ENCODE data around the gene EMD.

The EMD gene

DNA sequence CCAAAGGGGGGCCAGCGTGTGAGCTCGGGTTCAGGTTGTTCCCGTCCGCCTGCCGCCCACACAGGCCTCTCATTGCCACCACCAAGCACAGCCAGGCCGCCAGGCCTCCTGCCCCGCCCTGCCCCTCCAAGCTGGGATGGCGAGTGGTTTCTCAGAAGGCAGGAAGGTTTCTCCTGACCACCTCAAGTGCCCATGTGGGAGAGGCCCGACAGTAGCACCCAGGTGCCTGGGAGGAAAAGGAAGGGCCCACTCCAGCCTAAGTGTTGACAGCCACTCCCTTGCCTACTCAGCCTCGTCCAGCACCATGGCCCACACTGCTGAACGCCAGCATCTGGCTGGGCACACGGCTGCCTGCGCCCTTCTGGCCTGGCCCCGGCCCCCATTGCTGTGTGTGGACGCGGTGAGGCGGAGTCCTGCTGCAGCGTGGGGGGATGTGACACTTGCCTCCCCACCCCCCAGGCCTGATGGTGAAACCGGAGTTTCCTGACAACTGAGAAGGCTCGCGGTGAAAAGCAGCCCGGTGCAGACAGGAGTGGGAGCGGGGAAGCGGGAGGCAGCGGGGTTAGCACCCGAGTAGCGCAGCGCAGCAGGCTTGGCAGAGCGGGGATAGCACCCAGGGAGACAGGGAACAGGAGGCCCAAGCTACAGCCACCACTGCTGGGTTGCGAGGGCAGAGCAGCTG lies 23.9 kb upstream of the EMD start:
- FAIRE-seq (no peak), DNase-seq (ENCODE audit: insufficient read length, low spot score) (no peak)

DNA sequence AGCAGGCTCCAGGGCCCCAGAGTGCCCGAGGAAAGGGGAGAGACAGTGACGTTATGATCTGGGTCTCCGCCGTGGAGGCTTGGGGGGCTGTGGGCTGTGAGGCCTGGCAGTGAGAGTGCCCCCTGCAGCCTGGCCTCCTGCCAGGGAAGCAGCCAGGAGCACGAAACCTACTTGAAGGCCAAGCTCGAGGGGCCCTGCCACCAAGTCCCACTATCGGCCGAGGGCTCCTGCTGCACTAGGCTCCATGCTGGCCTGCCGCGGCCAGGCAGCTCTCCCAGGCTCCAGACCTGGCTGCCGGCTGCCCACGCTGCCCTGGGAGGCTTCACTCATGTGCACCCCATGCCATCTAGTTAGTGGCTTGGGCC lies 23.3 kb upstream of the EMD start:
- FAIRE-seq (no peak), DNase-seq (ENCODE audit: insufficient read length, low spot score) (no peak)

DNA sequence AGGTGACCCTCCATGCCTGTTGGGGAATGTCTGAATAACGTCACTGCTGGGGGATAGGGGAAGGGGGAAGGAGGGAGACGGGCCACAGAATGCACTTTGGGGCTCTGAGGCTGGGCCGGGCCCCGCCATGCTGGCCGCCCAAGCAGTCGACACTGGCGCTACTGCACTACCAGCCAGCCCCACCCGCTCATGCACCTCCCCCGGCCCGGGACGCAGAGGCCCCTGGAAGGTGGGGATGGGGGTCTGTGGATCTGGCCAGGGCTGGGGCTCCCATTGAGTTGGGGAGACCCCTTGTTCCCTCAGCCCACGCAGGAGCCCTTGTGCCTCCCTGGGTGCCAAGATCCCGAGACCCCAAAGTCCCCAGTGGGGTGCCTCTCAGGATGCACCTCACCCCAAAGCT lies 22.5 kb upstream of the EMD start:
- DNase-seq (ENCODE audit: insufficient read length, low spot score): no peak
- no peak for FAIRE-seq

DNA sequence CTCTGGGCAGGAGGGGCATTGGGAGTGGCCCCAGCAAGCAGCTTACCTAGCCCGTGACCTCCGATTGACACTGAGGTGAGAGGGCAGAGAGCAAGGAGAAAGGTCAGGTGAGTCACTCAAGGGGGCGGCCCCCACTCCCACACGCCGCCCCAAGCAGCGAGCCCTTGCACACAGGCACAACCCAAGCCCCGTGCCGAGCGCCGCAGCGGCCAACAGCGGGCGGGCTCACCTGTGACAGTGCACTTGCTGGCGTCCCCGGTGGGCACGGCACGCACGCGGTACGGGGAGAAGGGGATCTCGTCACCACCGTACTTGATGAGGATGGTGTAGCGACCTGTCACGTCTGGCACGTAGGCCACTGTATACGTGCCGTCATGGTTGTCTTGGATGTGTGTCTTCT lies 21.9 kb upstream of the EMD start:
- DNase-seq (ENCODE audit: insufficient read length, low spot score): no peak

DNA sequence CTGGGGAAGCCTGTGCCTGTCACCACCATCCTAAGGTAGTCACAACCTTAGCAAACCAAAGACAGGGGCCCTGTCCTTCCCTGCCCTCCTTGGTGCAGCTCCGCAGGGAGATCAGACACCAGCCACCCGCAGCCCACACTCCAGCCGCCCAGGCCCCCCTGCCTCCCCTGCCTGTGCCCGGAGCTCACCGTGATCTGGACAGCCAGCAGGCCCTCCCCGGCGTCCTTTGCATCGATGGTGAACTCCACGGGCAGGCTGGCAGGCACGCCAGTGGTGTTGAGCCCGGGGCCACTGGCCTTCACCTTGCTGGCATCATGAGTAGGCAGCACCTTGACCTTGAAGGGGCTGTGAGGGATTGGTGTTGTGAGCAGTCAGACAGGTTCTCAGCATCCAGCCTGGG lies 21.1 kb upstream of the EMD start:
- FAIRE-seq (no peak), DNase-seq (ENCODE audit: insufficient read length, low spot score) (no peak)

More for the DNA sequence above, 21.9 kb upstream of the EMD start:
- FAIRE-seq: no peak

DNA sequence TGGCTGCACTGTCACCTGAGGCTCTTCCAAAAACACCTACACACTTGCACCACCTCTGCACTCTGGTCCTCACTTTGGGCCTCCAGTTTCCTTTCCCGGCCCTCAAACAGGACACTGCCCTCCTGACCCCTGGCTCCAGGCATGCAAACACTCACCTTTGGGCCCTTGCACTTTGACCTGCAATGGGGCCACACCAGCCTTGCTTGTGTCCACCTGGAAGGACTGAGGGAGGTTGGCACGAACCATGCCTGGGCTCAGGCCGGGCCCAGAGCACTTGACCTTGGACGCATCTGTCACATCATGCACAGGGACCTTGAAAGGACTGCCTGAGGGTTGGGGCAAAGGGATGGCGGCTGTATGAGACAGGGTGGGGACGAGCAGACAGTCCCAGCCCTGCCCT lies 20.3 kb upstream of the EMD start:
- no peak for FAIRE-seq
- no peak for DNase-seq (ENCODE audit: insufficient read length, low spot score)

DNA sequence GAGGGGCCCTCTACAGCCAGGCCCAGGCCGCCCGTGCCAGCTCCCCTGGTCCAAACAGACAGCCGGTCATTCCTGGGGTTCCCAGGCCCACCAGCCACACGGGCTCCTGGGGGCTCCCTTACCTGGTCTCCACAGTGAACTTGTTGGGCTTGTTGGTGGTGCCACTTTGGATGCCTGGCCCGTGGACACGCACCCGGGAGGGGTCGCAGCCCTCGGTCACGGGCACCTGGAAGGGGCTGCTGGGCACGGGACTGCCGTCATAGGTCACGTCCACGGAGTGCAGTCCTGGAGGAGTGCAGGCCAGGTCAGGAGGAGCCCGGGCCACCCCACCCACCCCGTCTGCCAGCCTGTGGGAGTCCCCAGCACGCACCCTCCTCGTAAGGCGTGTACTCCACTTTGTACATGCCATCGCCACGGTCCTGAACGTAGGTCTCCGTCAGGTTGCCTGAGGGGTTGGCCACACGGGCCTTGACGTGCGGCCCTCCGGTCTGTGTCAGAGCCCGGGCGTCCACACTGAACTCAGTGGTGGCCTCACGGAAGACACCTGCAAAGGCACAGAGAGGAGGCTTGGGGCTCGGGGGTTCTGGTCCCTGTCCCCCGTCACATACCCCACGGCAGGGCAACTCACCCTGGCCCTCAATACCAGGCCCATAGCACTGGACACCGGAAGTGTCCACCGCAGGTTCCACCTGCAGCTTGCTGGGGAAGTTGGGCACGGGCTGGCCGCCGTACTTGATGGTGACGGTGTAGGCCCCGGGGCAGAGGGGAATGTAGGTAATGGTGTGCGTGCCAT lies 19.5 kb upstream of the EMD start:
- FAIRE-seq (no peak), DNase-seq (ENCODE audit: insufficient read length, low spot score) (no peak)

DNA sequence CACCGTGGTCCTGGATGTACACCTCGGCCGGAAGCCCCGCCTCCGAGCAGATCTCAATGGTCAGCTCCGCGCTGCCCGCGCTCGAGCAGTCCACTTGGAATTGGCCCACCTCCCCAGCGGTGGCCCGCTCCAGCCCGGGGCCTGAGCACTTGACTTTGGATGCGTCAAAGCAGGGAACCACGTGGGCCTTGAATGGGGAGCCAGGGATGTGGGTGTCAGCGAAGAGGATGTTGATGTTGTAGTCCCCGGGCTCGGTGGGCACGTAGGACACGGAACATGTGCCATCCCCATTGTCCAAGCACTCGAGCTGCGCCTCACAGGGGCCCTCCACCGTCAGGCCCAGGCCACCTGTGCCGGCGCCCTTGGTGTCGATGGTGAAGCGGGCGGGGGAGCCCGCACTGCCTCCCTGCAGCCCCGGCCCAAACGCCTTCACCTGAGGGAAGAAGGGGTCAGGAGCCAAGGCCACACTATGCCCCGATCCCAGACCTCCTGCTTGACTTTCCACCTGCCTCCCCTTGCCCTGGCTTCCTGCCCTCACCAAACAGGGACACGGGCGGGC lies 18.9 kb upstream of the EMD start:
- DNase-seq (ENCODE audit: insufficient read length, low spot score) (no peak), FAIRE-seq (no peak)

DNA sequence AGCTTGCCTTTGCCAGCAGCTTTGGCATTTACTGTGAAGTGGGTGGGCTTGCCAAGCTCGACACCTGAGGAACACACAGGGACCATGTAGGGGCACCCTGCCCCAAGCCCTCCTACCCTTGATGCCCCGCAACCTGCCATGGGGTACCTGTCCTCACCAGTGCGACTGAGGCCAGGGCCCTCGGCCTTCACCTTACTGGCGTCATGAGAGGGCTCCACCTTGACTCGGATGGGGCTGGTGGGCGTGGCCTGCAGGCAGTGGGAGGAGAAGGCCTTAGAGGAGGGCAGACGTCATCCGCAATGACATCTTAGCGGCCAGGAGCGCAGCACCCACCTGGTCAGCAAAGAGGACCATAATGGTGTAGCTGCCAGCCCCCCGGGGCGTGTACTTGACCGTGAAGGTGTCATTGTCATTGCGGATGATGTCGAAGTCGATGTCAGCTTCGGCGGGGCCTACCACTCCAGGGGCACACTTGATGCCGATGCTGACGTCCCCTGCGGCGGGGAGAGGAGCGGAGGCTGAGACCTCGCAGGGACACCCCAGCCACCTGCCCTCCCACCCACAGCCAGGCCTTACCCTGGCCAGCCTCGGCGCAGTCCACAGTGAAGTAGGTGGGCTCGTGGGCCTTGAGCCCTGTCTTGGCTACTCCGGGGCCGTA lies 16.9 kb upstream of the EMD start:
- DNase-seq (ENCODE audit: insufficient read length, low spot score): no peak
- FAIRE-seq: no peak

DNA sequence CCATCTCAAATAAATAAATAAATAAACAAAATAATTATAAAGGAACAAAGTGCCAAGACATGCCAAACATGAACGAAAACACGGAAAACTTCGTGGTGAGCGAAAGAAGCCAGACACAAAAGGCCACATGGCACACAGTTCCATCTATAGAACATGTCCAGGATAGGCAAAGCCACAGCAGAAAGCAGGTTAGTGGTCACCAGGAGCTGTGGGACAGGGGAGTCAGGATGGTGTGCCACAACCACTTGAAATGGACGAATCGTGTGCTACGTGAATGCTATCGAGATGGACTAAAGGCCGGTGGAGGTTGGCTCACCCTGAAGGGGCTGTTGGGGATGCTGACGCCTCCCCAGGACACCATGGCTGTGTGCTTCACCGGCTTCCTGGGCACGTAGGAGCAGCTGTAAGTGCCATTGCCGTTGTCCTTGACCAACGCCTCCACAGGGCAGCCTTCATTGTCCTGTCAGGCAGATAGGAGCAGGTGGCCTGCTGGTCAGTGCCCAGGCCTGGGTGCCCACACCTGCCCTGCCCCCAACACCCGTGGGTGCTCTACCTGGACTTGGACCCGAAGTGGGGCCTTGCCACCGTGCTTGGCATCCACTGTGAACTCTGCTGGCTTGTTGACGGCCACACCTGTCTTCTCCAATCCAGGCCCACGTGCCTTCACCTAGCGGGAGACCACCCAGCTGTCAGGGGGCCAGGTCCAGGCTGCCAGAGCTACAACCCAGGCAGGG lies 15.2 kb upstream of the EMD start:
- FAIRE-seq (no peak), DNase-seq (ENCODE audit: insufficient read length, low spot score) (no peak)

DNA sequence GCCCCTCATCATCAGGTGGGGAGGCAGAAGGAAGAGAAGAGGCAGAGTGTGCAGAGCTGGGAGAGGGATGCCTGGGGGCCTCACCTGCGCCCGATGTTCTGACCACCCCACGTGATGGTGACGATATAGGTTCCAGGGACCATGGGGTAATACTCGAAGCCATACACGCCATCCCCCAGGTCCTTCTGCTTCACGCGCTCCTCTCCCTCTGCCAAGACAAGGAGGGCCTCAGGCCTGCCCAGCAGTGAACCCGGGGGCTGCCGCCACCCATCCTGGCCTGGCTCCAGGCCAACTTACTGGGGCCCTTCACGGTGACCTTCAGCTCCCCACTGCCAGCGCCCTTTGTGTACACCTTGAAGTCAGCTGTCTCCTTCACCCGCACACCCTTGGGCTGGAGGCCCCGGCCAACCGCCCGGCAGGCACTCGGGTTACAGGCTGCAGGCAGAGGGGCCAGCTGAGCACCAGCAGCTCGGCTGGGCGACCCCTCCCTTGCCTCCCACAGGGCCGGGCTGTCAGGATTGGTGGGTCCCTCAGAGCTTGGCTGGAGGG lies 14.0 kb upstream of the EMD start:
- FAIRE-seq (no peak), DNase-seq (ENCODE audit: insufficient read length, low spot score) (no peak)

DNA sequence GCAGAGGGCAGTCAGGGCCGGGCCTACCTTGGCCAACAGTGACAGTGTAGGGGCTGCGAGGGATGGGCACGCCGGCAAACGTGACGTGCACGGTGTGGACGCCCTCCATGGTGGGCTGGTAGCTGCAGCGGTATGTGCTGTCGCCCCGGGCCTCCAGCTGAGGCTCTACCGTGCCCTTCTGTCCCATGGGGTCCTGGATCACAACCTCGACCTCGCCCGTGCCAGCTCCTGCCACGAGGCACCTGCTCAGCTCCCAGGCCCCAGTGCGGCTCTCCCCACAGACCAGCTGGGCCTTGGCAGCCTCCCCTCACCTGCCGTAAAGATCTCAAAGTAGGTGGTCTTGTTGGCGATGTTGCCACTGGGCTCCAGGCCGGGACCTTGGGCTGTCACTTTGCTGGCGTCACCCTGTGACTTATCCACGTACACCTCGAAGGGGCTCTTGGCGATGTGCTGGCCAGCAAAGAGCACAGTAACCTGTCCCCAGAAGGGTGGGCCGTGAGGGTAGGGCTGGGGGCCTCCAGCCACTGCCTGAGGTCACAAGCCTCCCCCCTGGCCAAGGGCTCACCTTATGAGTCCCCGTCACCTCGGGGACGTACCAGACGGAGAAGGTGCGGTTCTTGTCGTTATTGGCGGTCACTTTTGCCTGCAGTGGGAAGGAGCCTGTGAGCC lies 13.0 kb upstream of the EMD start:
- FAIRE-seq: no peak

DNA sequence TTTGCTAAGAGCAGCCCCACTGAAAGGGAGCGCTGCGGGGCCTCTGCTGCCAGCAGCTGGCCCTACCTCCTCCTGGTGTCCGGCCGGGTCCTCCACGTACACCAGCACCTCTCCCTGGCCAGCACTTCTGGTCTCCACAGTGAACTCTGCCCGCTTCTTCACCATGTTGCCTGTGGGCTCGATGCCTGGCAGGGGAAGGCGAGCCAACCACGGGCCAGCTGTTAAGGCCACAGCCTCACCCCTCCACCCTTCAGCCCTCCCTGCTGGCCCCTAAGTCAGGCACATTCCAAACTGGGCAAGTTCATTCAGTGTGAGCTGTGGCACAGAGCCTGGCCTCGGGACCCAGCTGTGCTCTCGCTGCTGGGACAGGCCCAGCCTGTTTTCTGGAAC lies 12.4 kb upstream of the EMD start:
- DNase-seq (ENCODE audit: insufficient read length, low spot score) (no peak), FAIRE-seq (no peak)

More for the DNA sequence above, 13.0 kb upstream of the EMD start:
- no peak for DNase-seq (ENCODE audit: insufficient read length, low spot score)

DNA sequence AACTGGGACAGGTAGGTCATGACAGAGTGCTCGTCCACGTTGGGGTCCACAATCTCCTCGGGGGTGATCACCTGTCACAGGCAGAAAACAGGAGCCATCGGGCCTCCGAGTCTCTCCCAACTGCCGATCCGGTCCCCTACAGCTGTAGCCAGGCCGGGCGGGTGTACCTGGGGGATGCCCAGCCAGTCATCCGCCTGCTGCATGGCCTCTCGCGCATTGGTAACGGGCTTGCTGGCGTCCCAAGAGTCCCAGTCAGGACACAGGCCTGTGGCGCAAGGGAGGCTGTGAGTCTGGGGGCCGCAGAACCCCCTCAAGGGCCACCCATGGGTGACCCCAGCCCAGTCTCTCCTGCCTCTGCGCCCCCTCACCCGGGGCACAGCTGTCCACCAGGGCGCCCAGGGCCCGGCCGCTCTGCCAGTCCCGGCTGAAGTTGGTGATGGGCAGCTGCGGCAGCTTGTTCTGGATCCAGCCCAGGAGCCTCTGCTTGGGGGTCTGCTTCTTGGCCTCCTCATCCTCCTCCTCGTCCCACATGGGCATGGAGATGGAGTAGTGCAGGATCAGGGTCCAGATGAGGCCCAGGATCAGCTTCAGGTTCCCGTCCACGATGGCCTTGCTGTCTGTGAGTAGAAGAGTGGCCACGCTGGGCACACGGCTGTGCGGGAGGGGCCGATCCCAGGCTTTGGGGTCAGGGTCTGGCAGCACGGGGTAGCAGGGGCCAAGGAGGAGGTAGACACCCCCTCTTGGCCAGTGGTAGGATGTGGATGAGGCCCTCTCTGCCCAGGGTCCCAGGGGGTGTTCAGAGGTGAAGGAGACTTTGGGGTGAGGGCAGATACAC lies 11.4 kb upstream of the EMD start:
- FAIRE-seq (no peak), DNase-seq (ENCODE audit: insufficient read length, low spot score) (no peak)

DNA sequence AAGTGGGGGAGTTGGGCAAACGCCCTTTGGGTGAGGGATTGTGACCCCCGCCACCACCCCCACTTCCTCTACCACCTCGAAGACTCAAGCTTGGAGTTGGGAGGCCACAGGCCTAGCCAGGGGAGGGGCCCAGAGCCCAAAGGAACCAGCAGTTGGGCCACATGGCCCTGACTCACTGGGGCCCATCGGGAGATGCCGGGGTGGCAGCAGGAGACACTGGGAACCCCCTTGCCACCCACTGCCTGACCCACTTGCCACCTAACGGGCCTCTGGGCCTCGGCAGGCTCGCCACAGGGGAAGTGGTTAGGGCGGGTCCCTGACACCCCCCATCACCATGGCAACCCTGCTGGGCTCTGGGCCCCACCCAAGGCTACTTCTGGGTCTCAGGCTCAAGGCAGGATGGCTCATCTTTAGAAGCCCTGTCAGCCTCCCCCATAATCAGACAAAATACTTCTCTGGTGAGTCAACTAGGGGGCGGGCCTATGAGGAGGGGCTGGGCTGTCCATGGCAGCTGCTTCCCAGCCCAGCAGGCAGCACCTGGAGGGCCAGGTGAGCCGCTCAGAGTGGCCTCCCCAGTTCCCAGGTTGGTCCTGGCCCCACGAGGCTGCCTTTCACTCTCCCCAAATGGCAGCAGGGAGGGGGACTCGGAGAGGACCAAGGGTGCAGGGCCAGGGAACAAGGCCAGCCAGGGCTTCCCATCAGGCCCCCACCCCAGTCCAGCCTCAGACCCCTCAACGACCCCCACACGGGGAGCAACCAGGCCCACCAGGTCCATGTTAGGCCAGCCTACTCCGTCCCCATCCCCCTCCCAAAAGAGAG lies 10.3 kb upstream of the EMD start:
- DNase-seq (ENCODE audit: insufficient read length, low spot score) (peak; percentile 72), FAIRE-seq (peak; percentile 31)

DNA sequence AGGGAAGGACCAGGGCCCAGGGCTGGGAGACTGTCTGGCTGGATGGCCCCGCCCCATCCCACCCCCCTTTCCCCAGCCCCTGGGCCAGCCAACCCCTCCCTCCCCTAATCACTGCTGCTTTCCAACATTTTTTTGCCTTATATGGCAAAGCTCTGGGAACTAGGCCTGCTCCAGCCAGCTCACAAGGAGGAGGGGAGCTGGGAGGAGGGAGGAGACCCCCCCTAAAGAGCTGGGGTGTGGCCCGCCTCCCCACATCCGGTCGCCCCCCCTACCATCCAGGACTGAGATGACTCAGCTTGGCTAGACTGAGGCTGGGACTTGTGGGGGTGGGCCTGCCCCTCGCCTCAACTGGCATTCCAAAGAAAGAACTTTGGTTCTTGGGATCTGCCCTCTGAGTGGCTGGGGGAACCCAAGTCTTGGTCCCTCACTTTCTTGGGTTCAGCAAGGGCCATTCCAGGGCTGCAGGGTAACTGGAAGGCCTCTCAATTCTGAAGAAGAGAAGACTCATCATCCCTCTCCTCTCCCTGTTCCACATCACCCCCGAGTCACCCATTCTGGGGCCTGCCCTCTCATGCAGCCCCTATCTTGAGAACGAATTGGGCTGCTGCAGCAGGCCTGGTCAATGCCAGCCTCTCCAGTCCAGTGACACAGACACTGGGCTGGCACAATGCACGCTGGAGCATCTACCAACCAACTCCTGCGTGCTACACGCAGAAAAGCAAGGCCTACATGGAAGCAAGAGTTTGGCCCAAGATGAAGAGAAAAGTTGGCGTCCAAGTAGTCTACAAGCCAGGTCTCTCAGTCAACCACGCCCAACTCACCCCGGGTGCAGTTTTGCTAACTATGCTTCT lies 9.4 kb upstream of the EMD start:
- FAIRE-seq: no peak
- peak; percentile 71 for DNase-seq (ENCODE audit: insufficient read length, low spot score)

DNA sequence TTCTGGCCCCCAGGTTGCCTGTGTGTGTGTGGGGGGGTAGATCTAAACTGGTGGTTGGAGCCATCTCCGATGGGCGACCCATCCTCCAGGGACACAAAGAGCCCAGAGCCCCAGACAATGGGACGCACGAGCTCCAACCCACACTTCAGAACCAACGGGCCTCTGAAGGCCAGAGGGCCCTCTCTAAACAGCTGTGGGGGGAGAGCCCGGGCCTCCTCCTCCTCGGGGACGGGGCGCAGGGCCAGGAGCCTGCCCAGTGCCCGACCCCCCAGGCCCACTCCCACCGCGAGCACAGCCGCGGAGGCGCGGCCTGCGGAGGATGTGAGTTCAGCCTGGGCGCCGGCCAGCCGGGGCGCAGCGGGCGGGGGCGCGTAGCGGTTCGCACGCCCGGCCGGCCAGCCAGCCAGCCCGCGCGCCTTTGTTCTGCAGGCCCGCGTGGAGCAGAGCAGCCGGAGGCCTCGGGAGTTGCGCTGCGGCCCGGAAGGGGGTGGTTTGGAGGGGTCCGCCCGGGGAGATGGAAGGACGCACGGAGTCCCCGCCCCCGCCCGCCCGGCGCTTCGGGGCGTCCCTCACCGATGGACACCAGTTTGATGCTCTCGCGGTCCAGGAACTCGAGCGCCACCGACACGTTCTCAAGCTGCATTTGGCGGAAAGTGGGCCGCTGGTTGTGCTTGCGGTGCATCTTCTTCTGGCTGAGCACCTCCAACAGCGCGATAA lies 8.6 kb upstream of the EMD start:
- DNase-seq (ENCODE audit: insufficient read length, low spot score): no peak
- no peak for FAIRE-seq

Data from HTR-8/SVneo (cell line).